Activated T-cell treated with anti-CD3 and anti-CD28 coated beads, Interleukin-2, amount 50 U/mL, for 24 hours (primary cell): ENCODE measurements around the gene RAB39B.
"Not testable (repeated sequence)": the region's sequence is repeated elsewhere in the genome, so short reads cannot be mapped to it uniquely, and the experiment has no call there.

Experiments used
- DNase-seq: peaks from one replicate; pipeline ENCODE4 v3.0.0-alpha.2; 2020
- H3K27ac Mint-ChIP-seq: 2 replicates; pipeline ENCODE4 v1.8.0; 2020; ENCODE audit warnings: mild to moderate bottlenecking, mixed read lengths
- H3K27me3 Mint-ChIP-seq: 2 replicates; pipeline ENCODE4 v1.8.0; 2020; ENCODE audit warnings: mixed read lengths
- H3K36me3 Mint-ChIP-seq: 2 replicates; pipeline ENCODE4 v1.8.0; 2020; ENCODE audit warnings: low read depth, mixed read lengths
- H3K4me1 Mint-ChIP-seq: 2 replicates; pipeline ENCODE4 v1.8.0; 2020; ENCODE audit warnings: low read depth, mixed read lengths
- H3K4me3 Mint-ChIP-seq: 2 replicates; pipeline ENCODE4 v1.8.0; 2020; ENCODE audit warnings: mild to moderate bottlenecking, moderate library complexity, mixed read lengths
- H3K9me3 Mint-ChIP-seq: 2 replicates; pipeline ENCODE4 v1.8.0; 2020; ENCODE audit warnings: mixed read lengths

RAB39B gene

DNA sequence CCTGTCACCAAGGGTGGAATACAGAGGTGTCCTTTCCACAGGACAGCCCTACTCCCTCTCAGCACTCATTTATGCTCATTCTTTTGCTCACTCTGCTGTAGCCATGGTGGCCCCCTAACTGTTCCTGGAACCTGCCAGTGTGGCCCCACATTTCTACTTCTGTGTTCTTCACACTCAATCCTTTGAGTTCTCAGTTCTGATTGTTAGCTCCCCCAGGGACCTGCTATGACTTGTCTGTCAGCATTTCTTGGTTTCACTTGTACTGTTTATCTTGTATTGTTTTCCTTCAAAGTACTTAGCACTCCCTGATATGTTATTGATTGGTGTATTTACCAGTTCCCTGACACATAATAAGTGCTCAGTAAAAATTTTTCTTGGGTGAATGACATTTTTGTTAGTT lies 33.1 kb downstream of the RAB39B start:
- Mint-ChIP-seq H3K27ac (peak overlapping the region; percentile 56), H3K4me1 (peaks cover 13% of the 10 kb centered on the region), H3K27me3 (no peaks in the 10 kb centered on the region), H3K9me3 (no peaks in the 10 kb centered on the region), H3K36me3 (peaks cover 81% of the 10 kb centered on the region), H3K4me3 (no peak overlapping the region)
- no peak for DNase-seq

DNA sequence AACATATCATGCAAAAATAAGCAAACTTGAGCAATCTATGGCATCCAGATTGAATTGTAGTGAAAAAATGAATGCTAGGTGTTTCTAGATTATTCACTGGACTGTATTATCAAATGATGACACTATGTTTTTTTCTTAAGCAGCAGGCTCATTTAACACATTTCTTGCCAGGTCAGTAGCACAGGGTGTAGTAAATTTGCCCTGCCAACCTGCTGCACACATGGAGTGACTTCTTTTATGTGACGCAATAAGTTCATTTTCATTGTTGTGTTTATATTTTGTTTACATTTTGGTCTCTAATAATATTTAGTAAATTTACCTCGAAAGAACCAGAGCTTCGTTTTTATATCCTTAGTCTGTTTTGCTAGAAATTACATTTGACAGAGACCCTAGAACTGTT lies 38.5 kb downstream of the RAB39B start:
- Mint-ChIP-seq H3K36me3 (peaks cover 79% of the 10 kb centered on the region), H3K27me3 (no peaks in the 10 kb centered on the region), H3K9me3 (no peaks in the 10 kb centered on the region), H3K4me1 (peaks cover 4% of the 10 kb centered on the region), H3K4me3 (no peak overlapping the region), H3K27ac (no peak overlapping the region)
- DNase-seq: no peak

GRCh38 chrX:155223746-155224145 lies 40.5 kb downstream of the RAB39B start:
- not testable (repeated sequence) for H3K4me1 Mint-ChIP-seq, H3K4me3 Mint-ChIP-seq, H3K27me3 Mint-ChIP-seq, H3K27ac Mint-ChIP-seq, H3K9me3 Mint-ChIP-seq, DNase-seq
- H3K36me3 Mint-ChIP-seq: peaks cover 66% of the 10 kb centered on the region

GRCh38 chrX:155221351-155221750 lies 42.9 kb downstream of the RAB39B start:
- Mint-ChIP-seq H3K36me3 (peaks cover 50% of the 10 kb centered on the region), H3K4me1 (peaks cover 19% of the 10 kb centered on the region), H3K4me3 (no peak overlapping the region), H3K9me3 (no peaks in the 10 kb centered on the region), H3K27ac (no peak overlapping the region), H3K27me3 (no peaks in the 10 kb centered on the region)
- no peak for DNase-seq

GRCh38 chrX:155218777-155219176 lies 45.5 kb downstream of the RAB39B start:
- H3K9me3 Mint-ChIP-seq: no peaks in the 10 kb centered on the region
- H3K27ac Mint-ChIP-seq: no peak overlapping the region
- DNase-seq: no peak
- H3K4me1 Mint-ChIP-seq: peaks cover 17% of the 10 kb centered on the region
- peak overlapping the region; percentile 74 for H3K4me3 Mint-ChIP-seq
- peaks cover 29% of the 10 kb centered on the region for H3K36me3 Mint-ChIP-seq
- H3K27me3 Mint-ChIP-seq: no peaks in the 10 kb centered on the region

GRCh38 chrX:155216940-155217440 lies 47.3 kb downstream of the RAB39B start:
- Mint-ChIP-seq H3K27ac (peak overlapping the region; percentile 84), H3K9me3 (no peaks in the 10 kb centered on the region), H3K36me3 (peaks cover 15% of the 10 kb centered on the region), H3K27me3 (no peaks in the 10 kb centered on the region), H3K4me1 (peaks cover 17% of the 10 kb centered on the region), H3K4me3 (peak overlapping the region; percentile 85)
- DNase-seq: no peak

DNA sequence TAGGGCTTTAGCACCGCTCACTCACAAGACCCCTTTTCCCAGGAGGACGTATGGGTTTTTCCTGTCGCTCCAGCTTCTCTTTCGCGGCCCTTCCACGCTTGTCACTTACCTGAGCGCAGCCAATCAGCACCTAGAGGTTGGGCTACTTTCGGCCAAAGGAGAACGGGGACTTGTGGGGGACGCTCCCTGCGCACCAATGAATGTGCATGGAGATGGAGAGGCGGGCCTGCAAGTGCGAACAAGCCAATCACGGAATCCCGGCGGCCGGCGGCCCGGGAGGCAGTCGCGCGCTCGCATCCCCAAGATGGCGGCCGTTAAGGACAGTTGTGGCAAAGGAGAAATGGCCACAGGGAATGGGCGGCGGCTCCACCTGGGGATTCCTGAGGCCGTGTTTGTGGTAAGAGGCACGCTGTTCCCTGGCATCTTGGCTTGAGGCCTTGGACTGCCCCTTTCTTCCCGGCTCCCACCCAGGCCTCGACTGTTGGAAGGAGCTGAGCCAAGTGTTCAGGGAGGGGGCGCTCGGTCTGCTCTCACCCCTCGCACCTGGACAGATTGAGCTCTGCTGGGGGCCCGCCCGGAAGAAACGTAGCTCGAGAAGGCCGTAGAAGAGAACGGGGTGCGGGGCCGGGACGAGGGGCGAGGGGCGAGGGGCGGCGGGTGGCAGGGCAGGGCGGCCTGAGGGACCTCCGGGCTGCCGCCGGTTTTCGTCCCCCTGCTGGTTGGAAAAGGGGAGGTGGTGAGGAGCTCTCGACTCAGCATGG lies 47.9 kb downstream of the RAB39B start, which contains the start of gene VBP1:
Gene VBP1 (plus strand): TSS at position 282 of the 761 bp plus-strand sequence. CDS start 23 bp downstream, at position 305.
- peak; percentile 87 for DNase-seq
- Mint-ChIP-seq H3K27ac (peak within 1 kb of the TSS; percentile 84), H3K36me3 (peaks cover 8% of the 10 kb centered on the region), H3K4me1 (peaks cover 17% of the 10 kb centered on the region), H3K9me3 (no peaks in the 10 kb centered on the region), H3K4me3 (peak within 1 kb of the TSS; percentile 85), H3K27me3 (no peaks in the 10 kb centered on the region)

DNA sequence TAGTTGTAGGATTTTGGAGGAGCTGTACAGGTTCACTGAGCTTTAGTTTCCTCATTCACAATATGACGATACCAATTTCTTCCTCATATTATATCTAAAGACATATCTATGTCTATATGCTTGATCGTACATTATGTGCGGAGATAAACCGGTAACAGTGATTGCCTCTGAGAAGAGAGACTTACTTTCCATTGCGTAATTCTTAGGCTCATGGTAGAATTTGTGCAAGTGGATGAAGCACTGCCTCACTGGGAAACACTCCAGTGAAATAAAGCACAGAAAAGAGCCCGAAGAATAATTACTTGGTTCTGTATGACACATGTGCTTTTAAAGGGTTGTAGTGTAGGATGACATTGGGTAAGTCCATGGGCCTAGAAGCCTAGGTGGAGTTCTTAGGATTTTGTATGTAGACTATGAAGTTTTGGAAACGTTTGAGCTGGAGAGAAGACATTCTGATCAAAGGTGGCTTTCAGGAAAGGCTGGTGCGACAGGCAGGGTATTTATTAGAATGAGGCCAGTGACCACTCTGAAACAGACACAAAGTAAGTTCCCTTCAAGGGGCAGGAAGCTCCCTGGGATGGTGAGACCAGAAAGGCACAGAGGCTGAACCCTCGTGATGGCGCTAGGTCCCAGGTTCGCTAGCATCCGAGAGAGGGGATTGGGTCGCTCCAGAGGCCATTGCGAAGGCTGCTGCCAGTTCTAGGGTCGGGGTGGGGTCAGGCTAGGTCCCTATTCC lies 48.7 kb downstream of the RAB39B start:
- Mint-ChIP-seq H3K4me1 (peaks cover 17% of the 10 kb centered on the region), H3K9me3 (no peaks in the 10 kb centered on the region), H3K27ac (peak overlapping the region; percentile 84), H3K27me3 (peaks cover 5% of the 10 kb centered on the region), H3K36me3 (peaks cover 6% of the 10 kb centered on the region), H3K4me3 (peak overlapping the region; percentile 85)
- no peak for DNase-seq

DNA sequence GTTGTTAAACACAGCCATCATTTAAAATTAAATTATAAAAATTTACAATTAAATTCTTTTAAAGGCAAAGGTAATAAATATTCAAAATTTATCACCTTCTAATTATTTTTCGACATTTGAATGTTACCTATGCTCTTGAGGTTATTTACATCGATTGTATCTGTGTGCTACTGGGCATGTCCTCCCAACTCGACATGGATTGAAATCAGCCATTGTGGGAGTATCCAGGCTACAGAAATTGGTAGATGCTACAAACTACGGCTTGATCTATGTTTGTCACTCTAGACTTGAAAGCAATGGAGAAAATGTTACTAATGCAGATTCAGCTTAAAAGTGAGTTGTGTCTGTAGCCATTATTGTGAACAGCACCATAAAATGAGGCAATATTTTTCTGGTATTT lies 50.6 kb downstream of the RAB39B start:
- Mint-ChIP-seq H3K27me3 (peaks cover 6% of the 10 kb centered on the region), H3K27ac (no peak overlapping the region), H3K4me1 (peaks cover 13% of the 10 kb centered on the region), H3K36me3 (peaks cover 3% of the 10 kb centered on the region), H3K9me3 (no peaks in the 10 kb centered on the region), H3K4me3 (no peak overlapping the region)
- no peak for DNase-seq

GRCh38 chrX:155211208-155211607 lies 53.1 kb downstream of the RAB39B start:
- H3K36me3 Mint-ChIP-seq: no peaks in the 10 kb centered on the region

More at GRCh38 chrX:155211208-155211607, 53.1 kb downstream of the RAB39B start:
- Mint-ChIP-seq H3K4me3 (no peak overlapping the region), H3K9me3 (no peaks in the 10 kb centered on the region), H3K27ac (no peak overlapping the region), H3K27me3 (peaks cover 6% of the 10 kb centered on the region), H3K4me1 (peaks cover 3% of the 10 kb centered on the region)
- DNase-seq: no peak
